ENCODE measurements around the gene RGL2. TPM values are rescaled to one million over a fixed set of nuclear protein-coding genes. Genes with fewer than 3 reads are reported as not detected.
"Not testable (repeated sequence)": the region's sequence is repeated elsewhere in the genome, so short reads cannot be mapped to it uniquely, and the experiment has no call there.

RGL2 gene
- total RNA-seq, 2 donors from 2014 or later: 38.1 to 51.4 TPM

DNA sequence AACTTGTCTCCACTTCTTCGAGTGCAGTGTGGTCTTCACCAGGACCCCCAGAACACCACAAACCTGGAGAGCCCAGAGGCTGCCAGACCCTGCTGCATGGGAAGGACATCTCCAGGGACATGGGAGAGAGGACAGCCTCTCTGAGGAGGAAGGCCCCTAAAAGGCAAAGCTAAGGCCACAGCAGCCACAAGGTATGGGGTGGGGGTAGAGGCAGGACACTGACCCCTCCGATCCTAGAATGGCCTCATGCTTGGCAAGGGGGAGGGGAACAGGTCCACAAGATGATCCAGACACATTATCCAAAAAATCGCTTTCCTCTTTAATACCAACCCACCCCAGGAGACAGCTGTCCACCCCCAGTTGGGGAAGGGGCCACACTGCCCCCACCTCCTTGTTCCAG is 19.9 kb downstream of the RGL2 start:
- Mint-ChIP-seq H3K27me3 (no peaks in the 10 kb centered on the region), H3K4me3 (peak overlapping the region; percentile 84), H3K4me1 (ENCODE audit: low read depth in 2 of 2) (peaks cover 32 to 35% of the 10 kb centered on the region in 2 donors), H3K36me3 (peaks cover 20% of the 10 kb centered on the region), H3K9me3 (no peaks in the 10 kb centered on the region), H3K27ac (peak overlapping the region; percentile 87 to 97)
- ATAC-seq (no peak), DNase-seq (ENCODE audit: low spot score) (no peak)

- DNase-seq (ENCODE audit: low spot score) (no peak), ATAC-seq (no peak)
- H3K36me3 Mint-ChIP-seq: peaks cover 23% of the 10 kb centered on the region
- no peaks in the 10 kb centered on the region for H3K9me3 Mint-ChIP-seq
- peak overlapping the region; percentile 87 to 97 for H3K27ac Mint-ChIP-seq
- H3K4me1 Mint-ChIP-seq (ENCODE audit: low read depth in 2 of 2): peaks cover 35 to 36% of the 10 kb centered on the region in 2 donors
- H3K27me3 Mint-ChIP-seq: no peaks in the 10 kb centered on the region
- H3K4me3 Mint-ChIP-seq: peak overlapping the region; percentile 84
Observed at GRCh38 chr6:33278392-33278741, 20.4 kb downstream of the RGL2 start.

DNA sequence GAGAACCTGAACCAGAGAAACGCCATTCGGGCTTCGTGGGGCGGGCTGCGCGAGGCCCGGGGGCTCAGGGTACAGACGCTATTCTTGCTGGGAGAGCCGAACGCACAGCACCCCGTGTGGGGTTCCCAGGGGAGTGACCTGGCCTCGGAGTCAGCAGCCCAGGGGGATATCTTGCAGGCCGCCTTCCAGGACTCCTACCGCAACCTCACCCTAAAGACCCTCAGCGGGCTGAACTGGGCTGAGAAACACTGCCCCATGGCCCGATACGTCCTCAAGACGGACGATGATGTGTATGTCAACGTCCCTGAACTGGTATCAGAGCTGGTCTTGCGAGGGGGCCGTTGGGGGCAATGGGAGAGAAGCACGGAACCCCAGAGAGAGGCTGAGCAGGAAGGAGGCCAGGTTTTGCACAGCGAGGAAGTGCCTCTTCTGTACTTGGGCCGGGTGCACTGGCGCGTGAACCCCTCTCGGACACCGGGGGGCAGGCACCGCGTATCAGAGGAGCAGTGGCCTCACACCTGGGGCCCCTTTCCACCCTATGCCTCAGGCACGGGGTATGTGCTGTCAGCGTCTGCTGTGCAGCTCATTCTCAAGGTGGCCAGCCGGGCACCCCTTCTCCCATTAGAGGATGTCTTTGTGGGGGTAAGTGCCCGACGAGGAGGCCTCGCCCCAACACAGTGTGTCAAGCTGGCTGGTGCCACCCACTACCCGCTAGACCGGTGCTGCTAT is 20.9 kb downstream of the RGL2 start:
- Mint-ChIP-seq H3K36me3 (peaks cover 28% of the 10 kb centered on the region), H3K4me3 (peak overlapping the region; percentile 84), H3K9me3 (no peaks in the 10 kb centered on the region), H3K27me3 (no peaks in the 10 kb centered on the region), H3K4me1 (ENCODE audit: low read depth in 2 of 2) (peaks cover 40 to 42% of the 10 kb centered on the region in 2 donors), H3K27ac (peak overlapping the region; percentile 87 to 97)
- ATAC-seq: peak in 1 of 2 donors; percentile 11
- DNase-seq (ENCODE audit: low spot score): no peak

- Mint-ChIP-seq H3K27me3 (no peaks in the 10 kb centered on the region), H3K4me3 (peak within 1 kb of the TSS; percentile 95), H3K27ac (peak within 1 kb of the TSS; percentile 87 to 97), H3K9me3 (no peaks in the 10 kb centered on the region), H3K36me3 (peaks cover 35% of the 10 kb centered on the region), H3K4me1 (ENCODE audit: low read depth in 2 of 2) (peaks cover 48% of the 10 kb centered on the region in 2 donors)
- ATAC-seq (peak; percentile 82 to 87), DNase-seq (ENCODE audit: low spot score) (peak; percentile 88)
Observed at GRCh38 chr6:33276864-33277662, 21.7 kb downstream of the RGL2 start, which contains the start of gene B3GALT4. Gene B3GALT4 (plus strand): TSS chr6:33277123. CDS start chr6:33277420, 297 bp downstream.

GRCh38 chr6:33276581-33276863 is 22.2 kb downstream of the RGL2 start:
- Mint-ChIP-seq H3K27me3 (no peaks in the 10 kb centered on the region), H3K4me1 (ENCODE audit: low read depth in 2 of 2) (peaks cover 53% of the 10 kb centered on the region in 2 donors), H3K36me3 (peaks cover 35% of the 10 kb centered on the region), H3K27ac (peak overlapping the region; percentile 87 to 97), H3K9me3 (no peaks in the 10 kb centered on the region), H3K4me3 (peak overlapping the region; percentile 95)
- ATAC-seq: no peak
- no peak for DNase-seq (ENCODE audit: low spot score)

DNA sequence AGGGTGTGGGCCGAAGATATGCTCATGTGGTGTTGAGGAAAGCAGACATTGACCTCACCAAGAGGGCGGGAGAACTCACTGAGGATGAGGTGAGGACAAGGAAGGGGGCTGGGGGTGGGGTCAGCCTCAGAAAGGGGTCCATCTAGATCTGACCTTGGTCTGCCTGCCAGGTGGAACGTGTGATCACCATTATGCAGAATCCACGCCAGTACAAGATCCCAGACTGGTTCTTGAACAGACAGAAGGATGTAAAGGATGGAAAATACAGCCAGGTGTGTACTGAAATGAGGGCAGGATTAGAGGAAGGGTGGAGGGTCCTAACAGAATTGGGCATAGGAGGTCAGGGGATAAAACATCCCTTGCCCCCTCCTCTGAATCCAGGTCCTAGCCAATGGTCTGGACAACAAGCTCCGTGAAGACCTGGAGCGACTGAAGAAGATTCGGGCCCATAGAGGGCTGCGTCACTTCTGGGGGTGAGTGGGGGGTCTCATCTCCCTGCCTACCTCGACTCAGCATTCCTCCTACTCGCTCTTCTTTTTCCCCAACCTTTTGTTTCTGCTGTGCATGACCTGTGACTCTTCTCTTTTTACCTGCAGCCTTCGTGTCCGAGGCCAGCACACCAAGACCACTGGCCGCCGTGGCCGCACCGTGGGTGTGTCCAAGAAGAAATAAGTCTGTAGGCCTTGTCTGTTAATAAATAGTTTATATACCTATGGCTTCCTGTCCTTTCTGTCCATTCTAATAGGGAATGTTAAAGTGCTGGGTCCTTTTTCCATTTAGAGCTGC is 22.8 kb downstream of the RGL2 start:
- H3K27me3 Mint-ChIP-seq; DNase-seq (ENCODE audit: low spot score); H3K9me3 Mint-ChIP-seq; ATAC-seq: not testable (repeated sequence)
- Mint-ChIP-seq H3K36me3 (peaks cover 35% of the 10 kb centered on the region), H3K27ac (peak overlapping the region; percentile 97 to 99), H3K4me3 (peak overlapping the region; percentile 95), H3K4me1 (ENCODE audit: low read depth in 2 of 2) (peaks cover 51 to 59% of the 10 kb centered on the region in 2 donors)

GRCh38 chr6:33273924-33274902 is 24.5 kb downstream of the RGL2 start:
- peak overlapping the region; percentile 95 for H3K4me3 Mint-ChIP-seq
- no peaks in the 10 kb centered on the region for H3K9me3 Mint-ChIP-seq
- peaks cover 35% of the 10 kb centered on the region for H3K36me3 Mint-ChIP-seq
- no peaks in the 10 kb centered on the region for H3K27me3 Mint-ChIP-seq
- no peak for DNase-seq (ENCODE audit: low spot score)
- peaks cover 57 to 72% of the 10 kb centered on the region in 2 donors for H3K4me1 Mint-ChIP-seq (ENCODE audit: low read depth in 2 of 2)
- H3K27ac Mint-ChIP-seq: peak overlapping the region; percentile 97 to 99
- no peak for ATAC-seq

GRCh38 chr6:33273129-33273923 is 25.4 kb downstream of the RGL2 start:
- H3K4me1 Mint-ChIP-seq (ENCODE audit: low read depth in 2 of 2): peaks cover 52 to 72% of the 10 kb centered on the region in 2 donors
- peak overlapping the region; percentile 95 for H3K4me3 Mint-ChIP-seq
- H3K36me3 Mint-ChIP-seq: peaks cover 40% of the 10 kb centered on the region
- DNase-seq (ENCODE audit: low spot score) (no peak), ATAC-seq (no peak)
- H3K9me3 Mint-ChIP-seq: no peaks in the 10 kb centered on the region
- peak overlapping the region; percentile 97 to 99 for H3K27ac Mint-ChIP-seq
- H3K27me3 Mint-ChIP-seq: no peaks in the 10 kb centered on the region

GRCh38 chr6:33272275-33273128 is 26.2 kb downstream of the RGL2 start:
- Mint-ChIP-seq H3K9me3 (no peaks in the 10 kb centered on the region), H3K36me3 (peaks cover 46% of the 10 kb centered on the region), H3K4me3 (peak overlapping the region; percentile 95), H3K27me3 (no peaks in the 10 kb centered on the region), H3K27ac (peak overlapping the region; percentile 97 to 99), H3K4me1 (ENCODE audit: low read depth in 2 of 2) (peaks cover 47 to 71% of the 10 kb centered on the region in 2 donors)
- DNase-seq (ENCODE audit: low spot score) (no peak), ATAC-seq (peak; percentile 10 to 17)

- no peaks in the 10 kb centered on the region for H3K27me3 Mint-ChIP-seq
- H3K4me3 Mint-ChIP-seq: peak within 1 kb of the TSS; percentile 95
- ATAC-seq (peak; percentile 92 to 96), DNase-seq (ENCODE audit: low spot score) (peak; percentile 95)
- peaks cover 48% of the 10 kb centered on the region for H3K36me3 Mint-ChIP-seq
- no peaks in the 10 kb centered on the region for H3K9me3 Mint-ChIP-seq
- peak within 1 kb of the TSS; percentile 97 to 99 for H3K27ac Mint-ChIP-seq
- peaks cover 46 to 69% of the 10 kb centered on the region in 2 donors for H3K4me1 Mint-ChIP-seq (ENCODE audit: low read depth in 2 of 2)
Observed at GRCh38 chr6:33271468-33272274, 27.1 kb downstream of the RGL2 start, which contains the start of the genes RPS18 and VPS52. Gene RPS18 (plus strand): TSS chr6:33272075. CDS start chr6:33272120, 45 bp downstream. Gene VPS52 (minus strand): TSS chr6:33271876. CDS start chr6:33271675, 201 bp downstream.

DNA sequence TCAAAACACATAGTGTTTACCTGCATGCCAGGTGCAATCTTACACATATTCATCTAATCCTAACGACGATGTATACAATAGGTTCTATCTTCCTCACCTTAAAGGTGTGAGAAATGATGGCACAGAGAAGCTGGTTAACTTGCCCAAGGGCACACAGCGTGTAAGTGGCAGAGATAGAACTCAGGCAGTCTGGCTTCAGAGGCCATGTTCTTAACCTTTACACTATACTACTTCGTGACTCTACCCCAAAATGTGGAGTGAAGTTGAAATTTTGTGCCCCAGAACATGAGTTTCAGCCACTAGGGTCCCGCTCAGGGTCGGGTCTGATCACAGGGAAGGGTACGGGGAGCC is 27.6 kb downstream of the RGL2 start:
- H3K27ac Mint-ChIP-seq: peak overlapping the region; percentile 97 to 99
- peaks cover 45 to 63% of the 10 kb centered on the region in 2 donors for H3K4me1 Mint-ChIP-seq (ENCODE audit: low read depth in 2 of 2)
- ATAC-seq (peak in 1 of 2 donors; percentile 2), DNase-seq (ENCODE audit: low spot score) (no peak)
- peaks cover 42% of the 10 kb centered on the region for H3K36me3 Mint-ChIP-seq
- H3K4me3 Mint-ChIP-seq: peak overlapping the region; percentile 95
- no peaks in the 10 kb centered on the region for H3K27me3 Mint-ChIP-seq
- H3K9me3 Mint-ChIP-seq: no peaks in the 10 kb centered on the region
